Naive B cell (primary cell): ENCODE measurements around the gene CSTPP1. TPM values are rescaled to one million over a fixed set of nuclear protein-coding genes. Genes with fewer than 3 reads are reported as not detected.
"Not testable (repeated sequence)": the region's sequence is repeated elsewhere in the genome, so short reads cannot be mapped to it uniquely, and the experiment has no call there.

ENCODE experiments used
- ATAC-seq, 2 donors: fragments of 150-1000 bp; cut with Tn5 transposase; 2 replicates each; pipeline ENCODE4 v1.10.0; 2021; ENCODE audit warnings: low read depth in 2 of 2, mild to moderate bottlenecking in 2 of 2, moderate library complexity in 2 of 2
- DNase-seq: peaks from one replicate; pipeline ENCODE4 v3.0.0; 2022
- H3K27ac Mint-ChIP-seq, 6 donors: one replicate each; pipeline ENCODE4 v1.8.0; 2020 to 2022; ENCODE audit warnings: mild to moderate bottlenecking in 6 of 6, mixed read lengths in 6 of 6, moderate library complexity in 5 of 6, inconsistent platforms in 2 of 6
- H3K27me3 Mint-ChIP-seq, 3 donors: one replicate each; pipeline ENCODE4 v1.8.0; 2021 to 2022; ENCODE audit warnings: mixed read lengths in 3 of 3, mild to moderate bottlenecking in 1 of 3
- H3K36me3 Mint-ChIP-seq, 2 donors: one replicate each; pipeline ENCODE4 v1.8.0; 2020 to 2022; ENCODE audit warnings: mixed read lengths in 2 of 2, inconsistent platforms in 1 of 2, mild to moderate bottlenecking in 1 of 2
- H3K4me1 Mint-ChIP-seq, 3 donors: one replicate each; pipeline ENCODE4 v1.8.0; 2020 to 2022; ENCODE audit warnings: mixed read lengths in 3 of 3, inconsistent platforms in 1 of 3, mild to moderate bottlenecking in 1 of 3, moderate library complexity in 1 of 3
- H3K4me3 Mint-ChIP-seq, 8 donors: one replicate each; pipeline ENCODE4 v1.8.0; 2020 to 2022; ENCODE audit warnings: mild to moderate bottlenecking in 8 of 8, mixed read lengths in 8 of 8, moderate library complexity in 8 of 8, inconsistent platforms in 2 of 8
- H3K9me3 Mint-ChIP-seq, 7 donors: one replicate each; pipeline ENCODE4 v1.8.0; 2020 to 2022; ENCODE audit warnings: mixed read lengths in 7 of 7, mild to moderate bottlenecking in 5 of 7, inconsistent platforms in 2 of 7, moderate library complexity in 1 of 7
- polyA plus RNA-seq, 6 donors: library from polyadenylated mRNA; unstranded; fragments of 300-500 nt; fragmentation: Illumina TruSeq; gene quantifications; one replicate each; pipeline ENCODE4 v1.2.3, GENCODE V29; 2021; ENCODE audit warnings: low read depth in 6 of 6

Gene CSTPP1
- polyA plus RNA-seq, 6 donors from 2014 or later: 16.8 to 34.9 (median 18.7) TPM

DNA sequence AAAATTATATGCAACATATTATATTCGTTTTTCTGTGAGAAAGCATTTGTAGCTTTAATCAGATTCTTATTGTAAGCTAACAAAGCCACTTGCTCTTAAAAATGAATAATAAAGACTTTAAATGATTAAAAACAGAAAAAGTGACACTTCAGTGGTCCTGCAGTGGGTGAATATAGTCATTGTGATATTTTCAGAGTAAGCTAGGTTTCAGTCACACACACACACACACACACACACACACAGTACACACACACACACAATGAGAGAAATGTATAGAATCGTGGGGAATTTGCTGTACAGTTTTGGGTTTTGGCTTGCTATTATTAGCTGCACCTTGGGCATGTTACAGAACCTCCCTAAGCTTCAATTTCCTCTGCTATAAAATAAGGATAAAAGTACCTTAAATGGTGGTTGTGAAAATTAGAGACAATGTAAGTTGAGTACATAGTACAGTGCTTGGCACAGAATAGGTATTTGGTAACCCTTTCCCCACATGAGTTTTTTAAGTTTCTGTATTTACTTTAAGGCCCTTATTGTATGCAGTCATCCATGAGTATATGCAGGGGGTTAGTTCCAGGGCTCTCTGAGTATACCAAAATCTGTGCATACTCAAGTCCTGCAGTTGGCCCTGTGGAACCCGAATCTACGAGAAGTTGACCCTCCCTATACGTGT is 39.8 kb downstream of the CSTPP1 start:
- Mint-ChIP-seq H3K4me3 (no peak overlapping the region), H3K9me3 (no peaks in the 10 kb centered on the region), H3K27ac (no peak overlapping the region), H3K27me3 (no peaks in the 10 kb centered on the region), H3K36me3 (no peaks in the 10 kb centered on the region), H3K4me1 (peaks cover 0 to 3% (median 0%) of the 10 kb centered on the region in 3 donors)
- ATAC-seq (no peak), DNase-seq (no peak)

DNA sequence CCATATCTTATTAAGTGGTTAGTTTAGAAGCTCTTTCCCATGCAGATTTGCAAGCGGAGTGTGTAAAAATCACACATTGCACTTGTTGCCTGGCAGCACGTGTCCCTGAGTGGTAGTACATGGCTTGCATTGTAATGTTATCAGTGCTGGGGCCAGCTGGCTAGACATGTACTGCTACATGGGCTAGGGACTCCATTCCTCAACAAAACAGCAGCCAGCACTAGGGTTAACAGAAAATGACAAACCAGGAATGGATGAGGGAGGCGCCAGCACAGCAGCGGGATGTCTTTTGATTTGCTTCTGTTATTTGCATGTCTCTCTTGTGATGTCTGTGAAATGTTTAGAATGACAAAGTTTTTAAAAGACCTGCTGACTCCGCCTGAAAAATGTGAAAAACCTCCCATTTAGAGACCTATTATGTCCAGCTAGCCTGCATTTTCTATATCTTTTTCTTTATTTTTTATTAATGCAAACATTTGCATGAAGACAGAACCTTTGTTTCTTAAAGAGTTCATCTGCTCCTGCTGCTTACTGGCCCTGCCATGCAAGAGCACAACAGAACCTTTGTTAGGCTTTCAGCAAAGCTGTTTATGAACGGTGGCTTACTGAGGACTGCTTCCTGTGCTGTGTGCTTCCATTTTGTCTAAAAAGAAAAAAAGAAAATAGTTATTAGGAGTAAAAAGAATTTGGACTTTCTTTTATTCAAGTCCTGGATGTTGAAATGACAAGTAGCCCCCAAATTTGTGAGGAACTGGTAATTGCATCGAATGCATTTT is 40.7 kb downstream of the CSTPP1 start:
- peaks cover 0 to 7% (median 0%) of the 10 kb centered on the region in 3 donors for H3K4me1 Mint-ChIP-seq
- no peaks in the 10 kb centered on the region for H3K9me3 Mint-ChIP-seq
- no peak overlapping the region for H3K4me3 Mint-ChIP-seq
- no peaks in the 10 kb centered on the region for H3K36me3 Mint-ChIP-seq
- no peak for DNase-seq
- no peaks in the 10 kb centered on the region for H3K27me3 Mint-ChIP-seq
- ATAC-seq: no peak
- H3K27ac Mint-ChIP-seq: no peak overlapping the region

DNA sequence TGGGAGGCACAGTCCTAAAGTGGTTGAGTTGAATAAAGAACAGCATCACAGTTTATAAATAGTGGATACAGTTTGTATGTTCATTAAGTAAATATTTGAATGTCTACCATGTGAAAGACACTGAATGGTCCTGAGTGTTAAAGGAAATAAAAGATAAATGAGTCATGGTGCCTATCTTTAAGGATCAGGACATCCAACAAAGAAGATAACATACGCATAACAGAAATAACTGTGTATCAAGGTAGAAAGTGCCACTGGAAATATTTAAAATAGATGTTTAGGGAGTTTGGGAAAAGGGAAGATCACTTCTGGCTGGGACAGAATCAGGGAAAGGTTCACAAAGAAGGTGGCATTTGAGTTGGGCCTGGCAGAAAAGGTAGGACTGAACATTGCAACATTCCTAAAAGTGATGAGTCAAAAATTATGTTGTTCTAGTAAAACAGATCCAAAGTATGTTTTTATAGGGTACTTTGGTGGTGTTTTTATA is 41.5 kb downstream of the CSTPP1 start:
- no peak overlapping the region for H3K4me3 Mint-ChIP-seq
- no peaks in the 10 kb centered on the region for H3K36me3 Mint-ChIP-seq
- DNase-seq (no peak), ATAC-seq (no peak)
- H3K27me3 Mint-ChIP-seq: no peaks in the 10 kb centered on the region
- H3K4me1 Mint-ChIP-seq: peaks cover 0 to 7% (median 0%) of the 10 kb centered on the region in 3 donors
- H3K9me3 Mint-ChIP-seq: no peaks in the 10 kb centered on the region
- no peak overlapping the region for H3K27ac Mint-ChIP-seq

DNA sequence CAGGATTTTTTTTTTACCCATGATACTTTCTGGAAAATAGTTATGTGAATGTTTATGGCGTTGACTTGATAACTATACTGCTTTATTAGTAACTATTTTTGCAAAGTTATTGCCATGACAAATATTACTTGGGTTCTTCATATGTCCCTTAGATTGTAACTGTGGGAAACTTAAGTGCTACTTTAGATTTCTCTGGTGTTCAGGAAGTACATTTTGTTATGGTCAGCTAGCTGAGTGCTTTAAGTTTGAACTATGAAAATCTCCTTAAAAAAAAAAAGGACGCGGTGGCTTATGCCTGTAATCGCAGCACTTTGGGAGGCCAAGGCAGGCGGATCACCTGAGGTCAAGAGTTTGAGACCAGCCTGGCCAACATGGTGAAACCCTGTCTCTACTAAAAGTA is 42.8 kb downstream of the CSTPP1 start:
- no peak for ATAC-seq
- H3K4me3 Mint-ChIP-seq: no peak overlapping the region

DNA sequence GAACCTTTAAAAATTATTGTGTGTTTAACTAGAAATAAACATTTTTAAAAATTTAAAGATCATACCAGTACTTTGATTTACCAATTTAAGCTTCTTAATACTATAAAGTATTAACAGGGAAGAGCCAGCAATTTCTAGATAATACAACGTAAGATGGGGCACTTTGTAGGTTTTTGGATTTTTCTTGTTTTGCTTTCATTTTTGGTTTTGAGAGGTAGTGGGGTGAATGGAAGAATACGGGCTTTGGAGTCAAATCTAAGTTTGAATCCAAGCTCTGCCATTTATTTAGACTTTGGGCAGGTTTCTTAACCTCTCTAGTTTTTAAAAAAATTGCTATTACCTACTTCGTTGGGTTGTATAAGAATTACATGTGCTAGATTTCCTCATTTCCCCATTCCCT is 44.9 kb downstream of the CSTPP1 start:
- Mint-ChIP-seq H3K36me3 (no peaks in the 10 kb centered on the region), H3K4me1 (peaks cover 0 to 7% (median 0%) of the 10 kb centered on the region in 3 donors), H3K9me3 (no peaks in the 10 kb centered on the region), H3K27me3 (no peaks in the 10 kb centered on the region), H3K27ac (peak overlapping the region in 2 of 6 donors; percentile 43 to 76), H3K4me3 (peak overlapping the region; percentile 2 to 79 (median 56))
- ATAC-seq (peak in 1 of 2 donors; percentile 27), DNase-seq (no peak)

More for the DNA sequence above, 42.8 kb downstream of the CSTPP1 start:
- Mint-ChIP-seq H3K27me3 (no peaks in the 10 kb centered on the region), H3K9me3 (no peaks in the 10 kb centered on the region), H3K27ac (peak overlapping the region in 1 of 6 donors; percentile 54), H3K36me3 (no peaks in the 10 kb centered on the region), H3K4me1 (peaks cover 0 to 7% (median 0%) of the 10 kb centered on the region in 3 donors)
- DNase-seq: no peak

DNA sequence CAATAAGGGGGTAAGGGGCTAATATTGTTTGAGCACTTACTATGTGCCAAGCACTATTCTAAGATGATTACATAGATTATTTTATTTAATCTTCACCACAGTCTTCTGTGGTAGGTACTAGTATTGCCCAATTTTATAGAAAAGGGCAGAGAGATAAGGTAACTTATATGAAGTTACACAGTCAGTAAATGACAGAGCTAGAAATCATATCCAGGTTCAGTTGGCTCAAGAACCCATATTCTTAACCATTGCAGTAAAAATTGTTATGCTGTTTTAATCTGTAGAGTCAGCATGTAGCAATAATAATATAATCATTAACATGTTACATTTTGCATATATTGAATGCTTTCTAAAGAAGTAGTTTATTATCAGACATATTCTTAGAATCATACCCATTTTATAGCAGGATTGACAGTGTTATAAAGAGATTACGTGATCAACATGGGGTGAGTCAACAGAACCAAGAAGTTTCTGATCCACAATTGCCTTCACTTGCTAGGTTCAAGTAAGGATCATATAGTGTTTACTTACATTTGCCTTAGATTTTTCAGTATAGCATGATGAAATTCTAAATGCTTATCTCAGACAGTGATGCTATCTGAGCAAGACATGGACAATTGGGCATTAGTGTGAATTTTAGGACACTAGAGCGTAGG is 46.4 kb downstream of the CSTPP1 start:
- H3K9me3 Mint-ChIP-seq: no peaks in the 10 kb centered on the region
- no peak overlapping the region for H3K27ac Mint-ChIP-seq
- ATAC-seq (no peak), DNase-seq (no peak)
- peaks cover 0 to 7% (median 0%) of the 10 kb centered on the region in 3 donors for H3K4me1 Mint-ChIP-seq
- H3K27me3 Mint-ChIP-seq: no peaks in the 10 kb centered on the region
- H3K4me3 Mint-ChIP-seq: no peak overlapping the region
- H3K36me3 Mint-ChIP-seq: peaks cover 0 to 11% of the 10 kb centered on the region in 2 donors

DNA sequence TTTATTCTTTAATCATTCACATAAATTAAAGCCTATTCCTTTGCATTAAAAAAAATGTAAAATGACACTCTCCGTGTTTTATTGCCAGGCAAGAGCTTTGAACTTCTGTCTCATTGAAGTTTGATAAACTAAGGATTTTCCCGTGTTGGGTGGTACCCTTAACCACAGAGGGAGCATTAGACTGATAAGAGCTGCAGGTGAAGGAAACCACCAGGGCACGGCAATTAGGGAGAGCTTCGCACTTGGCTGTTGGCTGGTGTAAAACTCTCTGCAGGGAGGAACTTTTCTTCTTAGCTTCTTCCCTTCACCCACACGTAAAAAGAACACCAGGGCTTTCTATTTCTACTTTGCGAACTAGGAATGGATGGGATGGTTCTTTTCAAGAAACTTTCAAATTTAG is 47.0 kb downstream of the CSTPP1 start:
- Mint-ChIP-seq H3K4me1 (peaks cover 0 to 7% (median 0%) of the 10 kb centered on the region in 3 donors), H3K9me3 (no peaks in the 10 kb centered on the region), H3K36me3 (peaks cover 0 to 11% of the 10 kb centered on the region in 2 donors), H3K27ac (no peak overlapping the region), H3K27me3 (no peaks in the 10 kb centered on the region), H3K4me3 (no peak overlapping the region)
- DNase-seq (no peak), ATAC-seq (no peak)

DNA sequence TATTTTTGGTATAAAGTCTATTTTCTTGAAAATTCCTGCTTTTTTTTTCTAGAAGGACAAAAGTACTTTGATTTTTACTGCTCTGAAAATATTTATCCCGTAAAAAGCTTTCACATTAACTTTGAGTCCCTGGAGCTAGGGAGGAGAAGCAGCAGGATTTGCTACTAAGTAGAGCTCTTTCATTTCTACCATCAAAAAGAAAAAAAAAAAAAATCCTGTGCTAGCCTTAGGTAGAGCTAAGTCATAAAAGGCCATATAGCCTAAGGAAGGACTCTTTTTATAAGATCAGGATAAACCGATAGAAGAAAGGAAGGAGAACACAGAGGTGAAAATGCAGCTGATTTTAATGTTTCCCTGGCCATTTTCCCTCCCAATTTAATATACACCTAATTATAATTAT is 48.0 kb downstream of the CSTPP1 start:
- peaks cover 3 to 13% of the 10 kb centered on the region in 2 donors for H3K36me3 Mint-ChIP-seq
- no peak overlapping the region for H3K27ac Mint-ChIP-seq
- peaks cover 0 to 7% (median 0%) of the 10 kb centered on the region in 3 donors for H3K4me1 Mint-ChIP-seq
- ATAC-seq: no peak
- H3K27me3 Mint-ChIP-seq: no peaks in the 10 kb centered on the region
- H3K9me3 Mint-ChIP-seq: peaks cover 0 to under 1% (median 0%) of the 10 kb centered on the region in 7 donors
- DNase-seq: no peak
- H3K4me3 Mint-ChIP-seq: no peak overlapping the region

DNA sequence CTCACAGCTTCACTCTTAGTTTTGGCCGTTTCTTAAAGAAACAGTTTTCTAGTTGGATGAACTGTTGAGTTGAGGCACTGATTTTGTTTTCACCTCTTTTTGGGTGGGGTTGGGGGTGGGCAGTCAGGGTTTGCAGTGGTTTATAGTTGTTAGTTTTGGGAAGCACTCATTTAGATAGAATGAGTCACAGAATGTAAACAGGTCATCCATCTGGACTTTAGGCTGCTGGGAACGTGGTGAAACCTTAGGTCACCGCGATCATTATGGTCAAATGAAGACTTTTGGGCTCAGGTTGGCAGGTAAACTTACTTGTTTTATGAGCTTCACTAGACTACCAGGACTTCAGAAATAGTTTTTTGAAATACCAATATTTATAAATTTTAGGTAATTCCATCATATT is 48.4 kb downstream of the CSTPP1 start:
- no peak overlapping the region for H3K4me3 Mint-ChIP-seq
- H3K27me3 Mint-ChIP-seq: no peaks in the 10 kb centered on the region
- DNase-seq (no peak), ATAC-seq (no peak)
- H3K36me3 Mint-ChIP-seq: peaks cover 7 to 17% of the 10 kb centered on the region in 2 donors
- H3K9me3 Mint-ChIP-seq: peaks cover 0 to 3% (median 0%) of the 10 kb centered on the region in 7 donors
- H3K4me1 Mint-ChIP-seq: peaks cover 0 to 7% (median 0%) of the 10 kb centered on the region in 3 donors
- no peak overlapping the region for H3K27ac Mint-ChIP-seq

DNA sequence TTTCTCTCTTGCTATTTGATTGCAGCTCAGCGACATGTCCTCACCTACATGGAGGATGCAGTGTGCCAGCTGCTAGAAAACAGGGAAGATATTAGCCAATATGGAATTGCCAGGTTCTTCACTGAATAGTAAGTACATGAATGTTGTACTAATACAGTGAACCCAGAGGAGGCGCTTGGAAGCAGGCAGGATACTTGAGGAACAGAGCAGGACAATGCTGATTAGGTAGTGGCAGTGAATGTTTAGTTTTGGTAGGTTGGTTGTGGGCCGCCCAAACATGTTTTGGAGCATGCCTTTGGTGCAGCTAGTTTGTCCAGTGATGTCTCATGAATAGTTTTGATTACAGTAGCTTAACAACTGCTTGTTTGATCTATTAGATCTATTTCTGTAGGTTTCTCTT is 50.6 kb downstream of the CSTPP1 start:
- H3K4me3 Mint-ChIP-seq: no peak overlapping the region
- no peak for DNase-seq
- no peak for ATAC-seq
- H3K4me1 Mint-ChIP-seq: no peaks in the 10 kb centered on the region
- H3K27me3 Mint-ChIP-seq: no peaks in the 10 kb centered on the region
- H3K9me3 Mint-ChIP-seq: peaks cover 0 to 3% (median 1%) of the 10 kb centered on the region in 7 donors
- peaks cover 8 to 18% of the 10 kb centered on the region in 2 donors for H3K36me3 Mint-ChIP-seq
- H3K27ac Mint-ChIP-seq: no peak overlapping the region

DNA sequence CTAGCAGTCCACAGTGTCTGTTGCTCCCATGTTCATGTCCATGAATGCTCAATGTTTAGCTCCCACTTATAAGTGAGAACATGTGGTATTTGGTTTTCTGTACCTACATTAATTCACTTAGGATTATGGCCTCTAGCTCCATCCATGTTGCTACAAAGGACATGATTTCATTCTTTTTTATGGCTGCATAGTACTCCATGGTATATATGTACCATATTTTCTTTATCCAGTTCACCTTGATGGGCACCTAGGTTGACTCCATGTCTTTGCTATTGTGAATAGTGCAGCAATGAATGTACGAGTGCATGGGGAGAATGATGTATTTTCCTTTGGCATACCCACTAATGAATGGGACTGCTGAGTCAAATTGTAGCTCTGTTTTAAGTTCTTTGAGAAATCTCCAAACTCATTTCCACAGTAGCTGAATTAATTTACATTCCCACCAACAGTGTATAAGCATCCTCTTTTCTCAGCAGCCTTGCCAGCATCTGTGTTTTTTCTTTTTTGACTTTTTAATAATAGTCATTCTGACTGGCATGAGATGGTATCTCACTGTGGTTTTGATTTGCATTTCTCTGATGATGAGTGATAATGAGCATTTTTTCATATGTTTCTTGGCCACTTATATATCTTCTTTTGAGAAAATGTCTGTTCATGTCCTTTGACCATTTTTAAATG is 53.4 kb downstream of the CSTPP1 start:
- not testable (repeated sequence) for H3K27me3 Mint-ChIP-seq

DNA sequence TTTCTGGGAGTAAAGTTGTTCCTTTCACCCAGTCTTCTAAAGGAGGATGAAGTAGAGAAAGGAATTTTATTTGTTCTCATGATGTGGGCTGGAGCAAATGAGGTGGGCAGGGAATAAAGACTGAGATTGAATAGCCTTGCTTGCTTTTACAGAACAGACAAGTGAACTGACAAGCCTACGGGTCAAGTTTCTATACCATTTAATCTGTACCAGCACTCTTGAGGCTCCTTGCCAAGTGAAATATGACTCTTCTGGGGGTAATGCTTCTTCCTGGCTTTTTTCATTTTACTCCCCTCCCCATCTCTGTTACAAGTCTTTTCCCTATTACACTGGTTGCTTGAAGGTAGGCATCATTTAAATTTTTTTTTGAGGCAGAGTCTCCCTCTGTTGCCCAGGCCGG is 54.8 kb downstream of the CSTPP1 start:
- Mint-ChIP-seq H3K36me3 (peaks cover 8 to 28% of the 10 kb centered on the region in 2 donors), H3K27me3 (no peaks in the 10 kb centered on the region), H3K4me3 (no peak overlapping the region), H3K9me3 (peaks cover 0 to 12% (median 5%) of the 10 kb centered on the region in 7 donors), H3K4me1 (peaks cover 0 to 3% (median 0%) of the 10 kb centered on the region in 3 donors), H3K27ac (peak overlapping the region in 1 of 6 donors; percentile 54)
- DNase-seq: no peak
- ATAC-seq: no peak

More for the DNA sequence above, 53.4 kb downstream of the CSTPP1 start:
- not testable (repeated sequence) for DNase-seq, H3K4me1 Mint-ChIP-seq, ATAC-seq, H3K4me3 Mint-ChIP-seq
- Mint-ChIP-seq H3K36me3 (peaks cover 8 to 28% of the 10 kb centered on the region in 2 donors), H3K27ac (peak overlapping the region in 1 of 6 donors; percentile 45), H3K9me3 (peaks cover 0 to 12% (median 3%) of the 10 kb centered on the region in 7 donors)

DNA sequence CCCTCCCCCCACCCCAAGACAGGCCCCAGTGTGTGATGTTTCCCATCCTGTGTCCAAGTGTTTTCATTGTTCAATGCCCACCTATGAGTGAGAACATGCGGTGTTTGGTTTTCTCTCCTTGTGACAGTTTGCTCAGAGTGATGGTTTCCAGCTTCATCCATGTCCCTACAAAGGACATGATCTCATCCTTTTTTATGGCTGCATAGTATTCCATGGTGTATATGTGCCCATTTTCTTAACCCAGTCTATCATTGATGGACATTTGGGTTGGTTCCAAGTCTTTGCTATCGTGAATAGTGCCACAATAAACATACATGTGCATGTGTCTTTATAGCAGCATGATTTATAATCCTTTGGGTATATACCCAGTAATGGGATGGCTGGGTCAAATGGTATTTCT is 55.8 kb downstream of the CSTPP1 start:
- ATAC-seq, H3K27me3 Mint-ChIP-seq: not testable (repeated sequence)

More for the DNA sequence above, 55.8 kb downstream of the CSTPP1 start:
- not testable (repeated sequence) for H3K4me3 Mint-ChIP-seq, DNase-seq, H3K4me1 Mint-ChIP-seq, H3K27ac Mint-ChIP-seq
- Mint-ChIP-seq H3K9me3 (peaks cover 0 to 14% (median 5%) of the 10 kb centered on the region in 7 donors), H3K36me3 (peaks cover 14 to 30% of the 10 kb centered on the region in 2 donors)
